Activated effector memory CD4-positive, alpha-beta T cell treated with Interleukin-2 at 50 U/mL for 16 hours (primary cell): ENCODE measurements around the gene SP8.
"Not testable (repeated sequence)": the region's sequence is repeated elsewhere in the genome, so short reads cannot be mapped to it uniquely, and the experiment has no call there.

Source experiments
- DNase-seq: peaks from one replicate; pipeline ENCODE4 v3.0.0-alpha.2; 2020

Gene SP8

GRCh38 chr7:20786779-20787659 is at the start of gene SP8:
Gene SP8 (minus strand): TSS chr7:20786886. CDS start chr7:20786798, 88 bp downstream.
- no peak for DNase-seq

- not testable (repeated sequence) for DNase-seq
Measured at GRCh38 chr7:20836424-20836823, 49.7 kb upstream of the SP8 start.

- no peak for DNase-seq
Measured at GRCh38 chr7:20835111-20835750, 48.5 kb upstream of the SP8 start.

GRCh38 chr7:20834656-20835055 is 48.0 kb upstream of the SP8 start:
- no peak for DNase-seq

- DNase-seq, result no peak
Measured at GRCh38 chr7:20831956-20832355, 45.3 kb upstream of the SP8 start.

GRCh38 chr7:20831451-20831850 is 44.8 kb upstream of the SP8 start:
- no peak for DNase-seq

GRCh38 chr7:20828947-20829346 is 42.3 kb upstream of the SP8 start:
- DNase-seq, result no peak

- DNase-seq, result no peak
Measured at GRCh38 chr7:20827172-20827571, 40.5 kb upstream of the SP8 start.

GRCh38 chr7:20826243-20826642 is 39.6 kb upstream of the SP8 start:
- no peak for DNase-seq

- no peak for DNase-seq
Measured at GRCh38 chr7:20825555-20825954, 38.9 kb upstream of the SP8 start.

GRCh38 chr7:20821390-20821789 is 34.7 kb upstream of the SP8 start:
- DNase-seq, result not testable (repeated sequence)

- DNase-seq, result no peak
Measured at GRCh38 chr7:20816372-20816959, 29.8 kb upstream of the SP8 start.

GRCh38 chr7:20804345-20804744 is 17.7 kb upstream of the SP8 start:
- DNase-seq, result no peak

- DNase-seq, result no peak
Measured at GRCh38 chr7:20799566-20800366, 13.1 kb upstream of the SP8 start.

- DNase-seq, result no peak
Measured at GRCh38 chr7:20798694-20799121, 12.0 kb upstream of the SP8 start.

GRCh38 chr7:20798081-20798693 is 11.5 kb upstream of the SP8 start:
- DNase-seq, result no peak

GRCh38 chr7:20797462-20798080 is 10.9 kb upstream of the SP8 start:
- DNase-seq, result no peak

GRCh38 chr7:20797042-20797461 is 10.4 kb upstream of the SP8 start:
- DNase-seq, result no peak

- DNase-seq, result no peak
Measured at GRCh38 chr7:20796500-20796899, 9.8 kb upstream of the SP8 start.

GRCh38 chr7:20795881-20796280 is 9.2 kb upstream of the SP8 start:
- no peak for DNase-seq

- DNase-seq, result no peak
Measured at GRCh38 chr7:20795361-20795760, 8.7 kb upstream of the SP8 start.

GRCh38 chr7:20794676-20795075 is 8.0 kb upstream of the SP8 start:
- no peak for DNase-seq
